IMR-90 (cell line): ENCODE data around the gene OSBP2. TPM values are rescaled to one million over a fixed set of nuclear protein-coding genes. Genes with fewer than 3 reads are reported as not detected.
A peak's percentile ranks its signal among the peaks of the same experiment; 100 is the strongest.

Experiments used
- ATAC-seq: fragments of 200-7000 bp; cut with Tn5 transposase; 2 replicates; pipeline ENCODE4 v1.9.1; 2020; ENCODE audit warnings: low read depth, mild to moderate bottlenecking, moderate library complexity
- BruUV-seq: library from RNA; stranded (reverse); fragments of 400-500 nt; replicated peaks from 2 replicates; lab custom pipeline; 2021; lab: Mats Ljungman, UMichigan
- CTCF ChIA-PET: fragments of 300-600 bp; formaldehyde crosslinking; extraction: SDS; loops from one replicate; lab custom pipeline; 2021; ENCODE audit warnings: antibody characterized with exemption; lab: Yijun Ruan, JAX
- POLR2A ChIA-PET: fragments of 300-600 bp; sonication (Branson Sonifier 250); formaldehyde crosslinking; loops from one replicate; lab custom pipeline; 2022; ENCODE audit warnings: antibody characterized with exemption; ENCODE audit not compliant: unreplicated experiment; lab: Charles Lee
- DNase-seq: peaks from one replicate; pipeline ENCODE4 v3.0.0; 2013
- H2AFZ ChIP-seq: replicated peaks from 2 replicates; pipeline ENCODE3; 2013; ENCODE audit warnings: low read length, mild to moderate bottlenecking; ENCODE audit not compliant: poor library complexity
- H2AK5ac ChIP-seq: 2 replicates; pipeline ENCODE4 v1.6.1; 2013; ENCODE audit warnings: low read depth, low read length, inconsistent platforms
- H2AK9ac ChIP-seq: replicated peaks from 2 replicates; pipeline ENCODE3; 2013; ENCODE audit warnings: mild to moderate bottlenecking, low read depth, low read length, moderate library complexity; ENCODE audit not compliant: poor library complexity
- H2BK120ac ChIP-seq: 2 replicates; pipeline ENCODE4 v1.6.1; 2013; ENCODE audit warnings: low read depth, low read length, inconsistent platforms
- H2BK15ac ChIP-seq: 3 replicates; pipeline ENCODE4 v1.6.1; 2013; ENCODE audit warnings: low read depth, low read length, inconsistent platforms
- H2BK20ac ChIP-seq: 2 replicates; pipeline ENCODE4 v1.6.1; 2013; ENCODE audit warnings: low read depth, mild to moderate bottlenecking, inconsistent platforms, low read length, moderate library complexity
- H2BK5ac ChIP-seq: 2 replicates; pipeline ENCODE4 v1.6.1; 2013; ENCODE audit warnings: mild to moderate bottlenecking, low read depth, low read length, inconsistent platforms; ENCODE audit not compliant: poor library complexity, severe bottlenecking
- H3K14ac ChIP-seq: replicated peaks from 2 replicates; pipeline ENCODE4 v1.6.1; 2013; ENCODE audit warnings: low read depth, low read length, inconsistent platforms
- H3K18ac ChIP-seq: 2 replicates; pipeline ENCODE4 v1.6.1; 2013; ENCODE audit warnings: low read depth, low read length, control low read depth
- H3K23ac ChIP-seq: 2 replicates; pipeline ENCODE4 v1.6.1; 2013; ENCODE audit warnings: low read depth, low read length, inconsistent platforms
- H3K27ac ChIP-seq: 2 replicates; pipeline ENCODE4 v1.5.1; 2013; ENCODE audit warnings: mild to moderate bottlenecking, control low read depth, low read length; ENCODE audit not compliant: insufficient read depth
- H3K27me3 ChIP-seq: 2 replicates; pipeline ENCODE4 v1.6.1; 2013; ENCODE audit warnings: low read length; ENCODE audit not compliant: control insufficient read depth, insufficient read depth
- H3K36me3 ChIP-seq: 2 replicates; pipeline ENCODE4 v1.6.1; 2013; ENCODE audit warnings: low read length, mixed read lengths; ENCODE audit not compliant: control insufficient read depth, insufficient read depth
- H3K4ac ChIP-seq: 2 replicates; pipeline ENCODE4 v1.6.1; 2013; ENCODE audit warnings: low read depth, low read length, inconsistent platforms
- H3K4me1 ChIP-seq: 2 replicates; pipeline ENCODE4 v1.6.1; 2013; ENCODE audit warnings: low read length, mixed read lengths; ENCODE audit not compliant: control insufficient read depth, insufficient read depth
- H3K4me2 ChIP-seq: 2 replicates; pipeline ENCODE4 v1.6.1; 2013; ENCODE audit warnings: low read depth, mild to moderate bottlenecking, control low read depth, low read length, moderate library complexity
- H3K4me3 ChIP-seq: 2 replicates; pipeline ENCODE4 v1.5.1; 2013; ENCODE audit warnings: low read depth, mild to moderate bottlenecking, control low read depth, low read length, moderate library complexity; ENCODE audit not compliant: insufficient read depth
- H3K56ac ChIP-seq: 2 replicates; pipeline ENCODE4 v1.6.1; 2013; ENCODE audit warnings: low read length, inconsistent platforms; ENCODE audit not compliant: insufficient read depth; ENCODE audit errors: extremely low read depth
- H3K79me1 ChIP-seq, 2 experiments: 2 replicates each; pipeline ENCODE4 v1.6.1; 2013; ENCODE audit warnings: low read length in 2 of 2, inconsistent platforms in 1 of 2, low read depth in 1 of 2
- H3K9ac ChIP-seq: 2 replicates; pipeline ENCODE4 v1.6.1; 2013; ENCODE audit warnings: low read depth, low read length, control low read depth
- H3K9me1 ChIP-seq: 2 replicates; pipeline ENCODE4 v1.6.1; 2013; ENCODE audit warnings: low read length, inconsistent platforms; ENCODE audit not compliant: insufficient read depth
- H3K9me3 ChIP-seq: 2 replicates; pipeline ENCODE4 v1.6.1; 2013; ENCODE audit warnings: low read length; ENCODE audit not compliant: control insufficient read depth, insufficient read depth
- H4K20me1 ChIP-seq: 2 replicates; pipeline ENCODE4 v1.6.1; 2013; ENCODE audit warnings: low read length, inconsistent platforms; ENCODE audit not compliant: insufficient read depth
- H4K5ac ChIP-seq: 2 replicates; pipeline ENCODE4 v1.6.1; 2013; ENCODE audit warnings: mild to moderate bottlenecking, low read depth, low read length, control low read depth
- H4K8ac ChIP-seq, 2 experiments: 2 replicates each; pipeline ENCODE4 v1.6.1; 2013; ENCODE audit warnings: low read depth in 2 of 2, low read length in 2 of 2, control low read depth in 1 of 2, inconsistent platforms in 1 of 2
- H4K91ac ChIP-seq: 2 replicates; pipeline ENCODE4 v1.6.1; 2013; ENCODE audit warnings: low read depth, low read length, inconsistent platforms; ENCODE audit not compliant: insufficient read depth
- BHLHE40 ChIP-seq: fragments of 150-350 bp; IDR thresholded peaks from 2 replicates; pipeline ENCODE4 v1.6.1; 2016; ENCODE audit warnings: mild to moderate bottlenecking, low read depth, low read length
- CEBPB ChIP-seq: IDR thresholded peaks from 2 replicates; pipeline ENCODE4 v1.6.1; 2012; ENCODE audit warnings: low read depth, low read length, improper control_type of control experiment
- CHD1 ChIP-seq: IDR thresholded peaks from 2 replicates; pipeline ENCODE4 v1.6.1; 2012; ENCODE audit warnings: low read depth, low read length, improper control_type of control experiment
- CTCF ChIP-seq: conservative IDR thresholded peaks from 2 replicates; pipeline ENCODE4 v1.5.1; 2012; ENCODE audit warnings: mild to moderate bottlenecking, low read depth, low read length, improper control_type of control experiment
- FOS ChIP-seq: fragments of 150-350 bp; IDR thresholded peaks from 2 replicates; pipeline ENCODE4 v1.6.1; 2016; ENCODE audit warnings: low read depth, low read length
- MAFK ChIP-seq: IDR thresholded peaks from 2 replicates; pipeline ENCODE4 v1.6.1; 2012; ENCODE audit warnings: low read depth, low read length, improper control_type of control experiment
- MAZ ChIP-seq: IDR thresholded peaks from 2 replicates; pipeline ENCODE4 v1.6.1; 2012; ENCODE audit warnings: low read depth, mild to moderate bottlenecking, low read length, improper control_type of control experiment, moderate library complexity, borderline replicate concordance
- MXI1 ChIP-seq: IDR thresholded peaks from 2 replicates; pipeline ENCODE4 v1.6.1; 2012; ENCODE audit warnings: low read depth, mild to moderate bottlenecking, low read length, moderate library complexity, borderline replicate concordance
- NFE2L2 ChIP-seq: fragments of 150-350 bp; IDR thresholded peaks from 2 replicates; pipeline ENCODE4 v1.6.1; 2016; ENCODE audit warnings: low read depth, mild to moderate bottlenecking, low read length
- POLR2A ChIP-seq: IDR thresholded peaks from 2 replicates; pipeline ENCODE4 v1.6.1; 2012; ENCODE audit warnings: mild to moderate bottlenecking, low read depth, low read length
- RAD21 ChIP-seq: IDR thresholded peaks from 2 replicates; pipeline ENCODE4 v1.6.1; 2012; ENCODE audit warnings: low read length, improper control_type of control experiment
- RCOR1 ChIP-seq: IDR thresholded peaks from 2 replicates; pipeline ENCODE4 v1.6.1; 2012; ENCODE audit warnings: mild to moderate bottlenecking, low read length, improper control_type of control experiment; ENCODE audit not compliant: insufficient replicate concordance
- RFX5 ChIP-seq: IDR thresholded peaks from 2 replicates; pipeline ENCODE4 v1.8.0; 2012; ENCODE audit warnings: low read depth, mild to moderate bottlenecking, low read length, moderate library complexity
- SMC3 ChIP-seq: fragments of 150-350 bp; IDR thresholded peaks from 2 replicates; pipeline ENCODE4 v1.6.1; 2016; ENCODE audit warnings: low read depth, mild to moderate bottlenecking, antibody characterized with exemption, low read length, moderate library complexity
- WGBS, 2 experiments: methylation state at CpG; one replicate each; pipeline versions ENCODE4 v1.1.5 to v1.1.7; 2013; ENCODE audit warnings: missing lambda C conversion rate in 2 of 2; ENCODE audit not compliant: insufficient read length in 1 of 2; ENCODE audit errors: extremely low coverage in 2 of 2; 5-methylcytosine and 5-hydroxymethylcytosine counted together
- dilution Hi-C: fragments of 300-500 bp; cut with HindIII; formaldehyde crosslinking; loops from one replicate; pipeline ENCODE4 v1.14.3; 2018; ENCODE audit warnings: low sequenced_read_pairs; ENCODE audit not compliant: unreplicated experiment
- in situ Hi-C: fragments of 300-500 bp; cut with MboI; formaldehyde crosslinking; loops from 3 replicates; pipeline ENCODE4 v1.14.3; 2019; ENCODE audit warnings: low sequenced_read_pairs, inconsistent platforms, mixed read lengths
- intact Hi-C: fragments of 100-400 bp; cut with micrococcal nuclease; formaldehyde crosslinking; loops from 2 replicates; pipeline ENCODE4 v1.10.0; 2022
- polyA plus RNA-seq, 3 experiments: library from polyadenylated mRNA; depleted of rRNA; stranded (reverse); fragments of >200 nt; gene quantifications; 2 replicates each; pipeline ENCODE4 v1.2.3, GENCODE V29; 2012; ENCODE audit warnings: low replicate concordance in 1 of 3
- total RNA-seq: library from RNA; depleted of rRNA; stranded (reverse); fragments of >200 nt; gene quantifications from 2 replicates; pipeline ENCODE4 v1.2.3, GENCODE V29; 2012
- TF ChIP-seq, protein P1 (sequence below): fragments of 150-350 bp; IDR thresholded peaks from 2 replicates; pipeline ENCODE4 v1.6.1; 2017; ENCODE audit warnings: mild to moderate bottlenecking, antibody characterized with exemption, low read length, low read depth
- TF ChIP-seq, protein P2 (sequence below): fragments of 150-350 bp; IDR thresholded peaks from 2 replicates; pipeline ENCODE4 v1.6.1; 2016; ENCODE audit warnings: low read depth, mild to moderate bottlenecking, low read length, moderate library complexity, borderline replicate concordance

The OSBP2 gene
- total and polyA plus RNA-seq, 2 of the 4 experiments (the other 2 are of a cell fraction) = 1.8 to 2.2 TPM

GRCh38 chr22:30747493-30747892 is 52.8 kb downstream of the OSBP2 start:
- no peak overlapping the region for H3K56ac ChIP-seq
- H3K18ac ChIP-seq = no peak overlapping the region
- intact Hi-C loops (no loop called here), dilution Hi-C loops (no loop called here), in situ Hi-C loops (no loop called here)
- DNase-seq (no peak), ATAC-seq (no peak)
- no peak overlapping the region for H2AK5ac ChIP-seq
- H4K5ac ChIP-seq = no peak overlapping the region
- no peak overlapping the region for H4K91ac ChIP-seq
- no peak overlapping the region for H3K14ac ChIP-seq
- peaks cover 4% of the 10 kb centered on the region for H3K4me1 ChIP-seq
- H3K4me2 ChIP-seq = no peak overlapping the region
- H3K23ac ChIP-seq = no peak overlapping the region
- no peaks in the 10 kb centered on the region for H3K27me3 ChIP-seq
- no peaks in the 10 kb centered on the region for H3K9me3 ChIP-seq
- BruUV-seq = no TSS peak
- no peaks in the 10 kb centered on the region for H3K79me1 ChIP-seq
- ChIA-PET POLR2A (no interaction called here), CTCF (no interaction called here)
- TF ChIP-seq POLR2A (no peak), BHLHE40 (no peak), RAD21 (no peak), RFX5 (no peak), MXI1 (no peak), RCOR1 (no peak), CHD1 (no peak), SMC3 (no peak), NFE2L2 (no peak), CEBPB (no peak), FOS (no peak), MAFK (no peak), MAZ (no peak), CTCF (no peak)
- TF ChIP-seq, protein P1, sequence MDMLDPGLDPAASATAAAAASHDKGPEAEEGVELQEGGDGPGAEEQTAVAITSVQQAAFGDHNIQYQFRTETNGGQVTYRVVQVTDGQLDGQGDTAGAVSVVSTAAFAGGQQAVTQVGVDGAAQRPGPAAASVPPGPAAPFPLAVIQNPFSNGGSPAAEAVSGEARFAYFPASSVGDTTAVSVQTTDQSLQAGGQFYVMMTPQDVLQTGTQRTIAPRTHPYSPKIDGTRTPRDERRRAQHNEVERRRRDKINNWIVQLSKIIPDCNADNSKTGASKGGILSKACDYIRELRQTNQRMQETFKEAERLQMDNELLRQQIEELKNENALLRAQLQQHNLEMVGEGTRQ = no peak
- TF ChIP-seq, protein P2, sequence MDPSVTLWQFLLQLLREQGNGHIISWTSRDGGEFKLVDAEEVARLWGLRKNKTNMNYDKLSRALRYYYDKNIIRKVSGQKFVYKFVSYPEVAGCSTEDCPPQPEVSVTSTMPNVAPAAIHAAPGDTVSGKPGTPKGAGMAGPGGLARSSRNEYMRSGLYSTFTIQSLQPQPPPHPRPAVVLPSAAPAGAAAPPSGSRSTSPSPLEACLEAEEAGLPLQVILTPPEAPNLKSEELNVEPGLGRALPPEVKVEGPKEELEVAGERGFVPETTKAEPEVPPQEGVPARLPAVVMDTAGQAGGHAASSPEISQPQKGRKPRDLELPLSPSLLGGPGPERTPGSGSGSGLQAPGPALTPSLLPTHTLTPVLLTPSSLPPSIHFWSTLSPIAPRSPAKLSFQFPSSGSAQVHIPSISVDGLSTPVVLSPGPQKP = no peak
- H3K4ac ChIP-seq = no peak overlapping the region
- no peak overlapping the region for H2AFZ ChIP-seq
- no peak overlapping the region for H3K9ac ChIP-seq
- H2BK20ac ChIP-seq = no peak overlapping the region
- no peaks in the 10 kb centered on the region for H4K20me1 ChIP-seq
- no peak overlapping the region for H2BK5ac ChIP-seq
- H3K4me3 ChIP-seq = no peak overlapping the region
- H2BK15ac ChIP-seq = no peak overlapping the region
- no peaks in the 10 kb centered on the region for H3K36me3 ChIP-seq
- no peak overlapping the region for H2BK120ac ChIP-seq
- no peaks in the 10 kb centered on the region for H3K9me1 ChIP-seq
- 89% methylated on average over 4 of the region's 7 CpGs; no CpG with 5 or more reads in 1 of the 2 experiments for whole genome bisulfite sequencing, 2 experiments
- H4K8ac ChIP-seq = no peak overlapping the region
- H2AK9ac ChIP-seq = peak overlapping the region; percentile 89
- no peak overlapping the region for H3K27ac ChIP-seq
